CD14-positive monocyte (primary cell): ENCODE data around the gene TIAM1. TPM values are rescaled to one million over a fixed set of nuclear protein-coding genes. Genes with fewer than 3 reads are reported as not detected.
A peak's percentile ranks its signal among the peaks of the same experiment; 100 is the strongest.

ENCODE experiments used
- DNase-seq, 3 donors: peaks; one replicate each; pipeline ENCODE4 v3.0.0-alpha.2; 2011 to 2022
- H2AFZ ChIP-seq: 2 replicates; pipeline ENCODE4 v1.6.0; 2012; ENCODE audit warnings: mild to moderate bottlenecking, low read depth, low read length, inconsistent platforms; ENCODE audit not compliant: insufficient read depth, poor library complexity, severe bottlenecking
- H3K27ac ChIP-seq, 2 donors: 1 replicate in 1 of 2; 2 replicates in 1 of 2; pipeline ENCODE4 v1.5.1; 2012 to 2013; ENCODE audit warnings: low read length in 2 of 2, control low read depth in 1 of 2, inconsistent platforms in 1 of 2, low read depth in 1 of 2, mild to moderate bottlenecking in 1 of 2
- H3K27me3 ChIP-seq, 2 donors: one replicate each; pipeline versions ENCODE4 v1.6.0 to v1.6.1; 2011 to 2013; ENCODE audit warnings: low read length in 2 of 2; ENCODE audit not compliant: control insufficient read depth in 2 of 2, insufficient read depth in 2 of 2
- H3K36me3 ChIP-seq, 2 donors: replicated peaks in 1 of 2; 1 replicate in 1 of 2; 2 replicates in 1 of 2; pipeline versions ENCODE4 v1.5.1 to v1.6.1; 2012 to 2013; ENCODE audit warnings: low read length in 2 of 2, control low read depth in 1 of 2, inconsistent platforms in 1 of 2, mild to moderate bottlenecking in 1 of 2; ENCODE audit not compliant: insufficient read depth in 2 of 2, control insufficient read depth in 1 of 2
- H3K4me1 ChIP-seq, 2 donors: 1 replicate in 1 of 2; 2 replicates in 1 of 2; pipeline versions ENCODE4 v1.5.1 to v1.6.1; 2012 to 2013; ENCODE audit warnings: low read length in 2 of 2, control low read depth in 1 of 2, inconsistent platforms in 1 of 2, mild to moderate bottlenecking in 1 of 2, moderate library complexity in 1 of 2; ENCODE audit not compliant: insufficient read depth in 2 of 2, control insufficient read depth in 1 of 2
- H3K4me2 ChIP-seq: replicated peaks from 2 replicates; pipeline ENCODE3; 2012; ENCODE audit warnings: low read length, moderate library complexity, mild to moderate bottlenecking; ENCODE audit not compliant: poor library complexity, severe bottlenecking; ENCODE audit errors: extremely low read depth
- H3K4me3 ChIP-seq, 3 experiments: fragments of 200-600 bp in 1 of 3; sonication (generic) in 1 of 3; replicated peaks in 1 of 3; 1 replicate in 2 of 3; 2 replicates in 1 of 3; pipeline ENCODE4 v1.5.1; 2011 to 2013; ENCODE audit warnings: low read length in 3 of 3, mild to moderate bottlenecking in 3 of 3, control low read depth in 2 of 3, low read depth in 2 of 3, inconsistent platforms in 1 of 3, moderate library complexity in 1 of 3
- H3K79me2 ChIP-seq: 2 replicates; pipeline ENCODE4 v1.6.0; 2012; ENCODE audit warnings: mild to moderate bottlenecking, control low read depth, inconsistent platforms, low read length, moderate library complexity; ENCODE audit not compliant: insufficient read depth
- H3K9ac ChIP-seq: 2 replicates; pipeline ENCODE4 v1.6.0; 2017; ENCODE audit warnings: low read length, mild to moderate bottlenecking; ENCODE audit not compliant: insufficient read depth, poor library complexity, severe bottlenecking
- H3K9me3 ChIP-seq, 2 donors: replicated peaks in 1 of 2; 1 replicate in 1 of 2; 2 replicates in 1 of 2; pipeline versions ENCODE4 v1.5.1 to v1.6.1; 2012 to 2013; ENCODE audit warnings: low read length in 2 of 2, control low read depth in 1 of 2; ENCODE audit not compliant: control insufficient read depth in 1 of 2, insufficient read depth in 1 of 2
- H4K20me1 ChIP-seq: 2 replicates; pipeline ENCODE4 v1.6.0; 2012; ENCODE audit warnings: mild to moderate bottlenecking, low read length, control low read depth, moderate library complexity; ENCODE audit not compliant: insufficient read depth
- H3K27ac Mint-ChIP-seq, 7 donors: one replicate each; pipeline ENCODE4 v1.8.0; 2020; ENCODE audit warnings: mild to moderate bottlenecking in 7 of 7, mixed read lengths in 7 of 7, moderate library complexity in 6 of 7, inconsistent platforms in 2 of 7
- H3K27me3 Mint-ChIP-seq, 3 donors: one replicate each; pipeline ENCODE4 v1.8.0; 2021 to 2022; ENCODE audit warnings: low read depth in 3 of 3, mild to moderate bottlenecking in 3 of 3, mixed read lengths in 3 of 3, moderate library complexity in 3 of 3, inconsistent platforms in 1 of 3
- H3K36me3 Mint-ChIP-seq, 2 donors: one replicate each; pipeline ENCODE4 v1.8.0; 2020; ENCODE audit warnings: mixed read lengths in 2 of 2, inconsistent platforms in 1 of 2, mild to moderate bottlenecking in 1 of 2
- H3K4me1 Mint-ChIP-seq: one replicate; pipeline ENCODE4 v1.8.0; 2020; ENCODE audit warnings: mild to moderate bottlenecking, mixed read lengths
- H3K4me3 Mint-ChIP-seq, 2 donors: one replicate each; pipeline ENCODE4 v1.8.0; 2020; ENCODE audit warnings: mild to moderate bottlenecking in 2 of 2, mixed read lengths in 2 of 2, moderate library complexity in 1 of 2
- H3K9me3 Mint-ChIP-seq, 7 donors: one replicate each; pipeline ENCODE4 v1.8.0; 2020 to 2022; ENCODE audit warnings: mixed read lengths in 7 of 7, mild to moderate bottlenecking in 6 of 7, moderate library complexity in 6 of 7, inconsistent platforms in 2 of 7
- CTCF ChIP-seq: fragments of 200-600 bp; IDR thresholded peaks from one replicate; pipeline ENCODE4 v1.8.0; 2022; ENCODE audit warnings: antibody characterized with exemption, mild to moderate bottlenecking
- WGBS: methylation state at CpG from one replicate; pipeline ENCODE4 v1.1.5; 2013; ENCODE audit warnings: missing lambda C conversion rate; ENCODE audit not compliant: insufficient coverage; 5-methylcytosine and 5-hydroxymethylcytosine counted together
- intact Hi-C, 2 donors: fragments of 100-400 bp; cut with micrococcal nuclease; formaldehyde crosslinking; loops; one replicate each; pipeline versions ENCODE4 v1.15.0 to v1.15.1; 2023
- polyA plus RNA-seq, 3 donors: library from polyadenylated mRNA; depleted of rRNA in 1 of 3; unstranded in 2 of 3; stranded (reverse) in 1 of 3; fragments of 300-500 nt in 2 of 3; fragments of >200 nt in 1 of 3; fragmentation: Illumina TruSeq in 2 of 3; gene quantifications; 1 replicate in 2 of 3; 2 replicates in 1 of 3; pipeline ENCODE4 v1.2.3, GENCODE V29; 2012 to 2021

TIAM1 gene
- polyA plus RNA-seq, 3 donors = 17.7 to 55.0 (median 45.3) TPM

- H3K9ac ChIP-seq = no peak overlapping the region
- intact Hi-C loops = no loop called here
Measured at GRCh38 chr21:31135531-31136184, 208.4 kb downstream of the TIAM1 start.

GRCh38 chr21:31133243-31133830 is 210.7 kb downstream of the TIAM1 start:
- Mint-ChIP-seq H3K27me3 (peaks cover 2 to 5% (median 4%) of the 10 kb centered on the region in 3 donors), H3K4me1 (peaks cover 43% of the 10 kb centered on the region), H3K36me3 (peaks cover 81 to 87% of the 10 kb centered on the region in 2 donors), H3K9me3 (peaks cover 0 to 6% (median 2%) of the 10 kb centered on the region in 7 donors), H3K27ac (peak overlapping the region in 4 of 7 donors; percentile 4 to 63 (median 10)), H3K4me3 (peak overlapping the region in 1 of 2 donors; percentile 40)
- no peaks in the 10 kb centered on the region for H3K79me2 ChIP-seq
- peak overlapping the region in 1 of 2 donors; percentile 67 for H3K27ac ChIP-seq
- peak overlapping the region in 1 of 3 experiments; percentile 36 for H3K4me3 ChIP-seq
- no peak for TF ChIP-seq CTCF
- 53% methylated on average over 6 of the region's 7 CpGs for WGBS
- H3K4me1 ChIP-seq = peaks cover 32 to 33% of the 10 kb centered on the region in 2 donors
- intact Hi-C loops = no loop called here
- DNase-seq = no peak
- peaks cover 15 to 88% of the 10 kb centered on the region in 2 donors for H3K36me3 ChIP-seq
- no peak overlapping the region for H3K9ac ChIP-seq
- H2AFZ ChIP-seq = peak overlapping the region; percentile 24
- no peaks in the 10 kb centered on the region for H3K9me3 ChIP-seq
- H3K27me3 ChIP-seq = no peaks in the 10 kb centered on the region
- no peaks in the 10 kb centered on the region for H4K20me1 ChIP-seq
- H3K4me2 ChIP-seq = peak overlapping the region; percentile 41

More at GRCh38 chr21:31135531-31136184, 208.4 kb downstream of the TIAM1 start:
- Mint-ChIP-seq H3K36me3 (peaks cover 78 to 83% of the 10 kb centered on the region in 2 donors), H3K27me3 (peaks cover 2% of the 10 kb centered on the region in 3 donors), H3K9me3 (peaks cover 0 to 3% (median 0%) of the 10 kb centered on the region in 7 donors), H3K4me3 (no peak overlapping the region), H3K27ac (no peak overlapping the region), H3K4me1 (peaks cover 50% of the 10 kb centered on the region)
- no peak overlapping the region for H2AFZ ChIP-seq
- no peak overlapping the region for H3K27ac ChIP-seq
- H4K20me1 ChIP-seq = no peaks in the 10 kb centered on the region
- H3K4me3 ChIP-seq = no peak overlapping the region
- no peak for DNase-seq
- no peak for TF ChIP-seq CTCF
- no peaks in the 10 kb centered on the region for H3K79me2 ChIP-seq
- peaks cover 37 to 38% of the 10 kb centered on the region in 2 donors for H3K4me1 ChIP-seq
- H3K27me3 ChIP-seq = no peaks in the 10 kb centered on the region
- peaks cover 13 to 87% of the 10 kb centered on the region in 2 donors for H3K36me3 ChIP-seq
- no peaks in the 10 kb centered on the region for H3K9me3 ChIP-seq
- 76% methylated on average over 5 of the region's 12 CpGs for WGBS
- no peak overlapping the region for H3K4me2 ChIP-seq
